ENCODE results near the gene CDC42BPA.

GRCh38 chr1:227035316-227035715 lies 283.0 kb downstream of the CDC42BPA start:
- TF ChIP-seq CTCF (IDR thresholded peaks at IDR 0.05; ENCODE audit: poor library complexity, severe bottlenecking): no peak
- no peak for TF ChIP-seq REST (IDR thresholded peaks at IDR 0.05; ENCODE audit: borderline replicate concordance)
- TF ChIP-seq POLR2AphosphoS5 (IDR thresholded peaks at IDR 0.05): no peak
- no peak for TF ChIP-seq SMC3 (conservative IDR thresholded peaks at IDR 0.05; ENCODE audit: poor library complexity)
- no peak for TF ChIP-seq EP300 (conservative IDR thresholded peaks at IDR 0.05; ENCODE audit: poor library complexity, severe bottlenecking)
- TF ChIP-seq EZH2 (IDR thresholded peaks at IDR 0.05; ENCODE audit: borderline replicate concordance, insufficient read depth, low read length, poor library complexity, severe bottlenecking): no peak
- TF ChIP-seq RAD21 (conservative IDR thresholded peaks at IDR 0.05): no peak
- no peak for TF ChIP-seq MXI1 (conservative IDR thresholded peaks at IDR 0.05; ENCODE audit: poor library complexity, severe bottlenecking)
- no peak for TF ChIP-seq TAF1 (IDR thresholded peaks at IDR 0.05; ENCODE audit: low read depth)
